Activated naive CD8-positive, alpha-beta T cell treated with anti-CD3 and anti-CD28 coated beads, Interleukin-2, amount 10 ng/mL, durations not matched to agents 7 days and 5 days (primary cell): ENCODE data around the gene RASSF3. TPM values are rescaled to one million over a fixed set of nuclear protein-coding genes. Genes with fewer than 3 reads are reported as not detected.

Experiments used
- ATAC-seq: fragments of 150-1000 bp; cut with Tn5 transposase; one replicate; pipeline ENCODE4 v1.10.0; 2021; ENCODE audit warnings: low read depth, moderate library complexity
- POLR2A ChIA-PET: fragments of 350-600 bp; sonication (Branson Sonifier 250); formaldehyde crosslinking; loops from one replicate; lab custom pipeline; 2021; ENCODE audit warnings: antibody characterized with exemption; lab: Charles Lee
- DNase-seq: peaks from one replicate; pipeline ENCODE4 v3.0.0; 2021
- H3K27ac Mint-ChIP-seq: one replicate; pipeline ENCODE4 v1.8.0; 2022; ENCODE audit warnings: mild to moderate bottlenecking, mixed read lengths
- H3K27me3 Mint-ChIP-seq: one replicate; pipeline ENCODE4 v1.8.0; 2022; ENCODE audit warnings: mild to moderate bottlenecking, moderate library complexity, mixed read lengths
- H3K36me3 Mint-ChIP-seq: one replicate; pipeline ENCODE4 v1.8.0; 2021; ENCODE audit warnings: mild to moderate bottlenecking, mixed read lengths
- H3K4me1 Mint-ChIP-seq: one replicate; pipeline ENCODE4 v1.8.0; 2021; ENCODE audit warnings: mixed read lengths
- H3K4me3 Mint-ChIP-seq: one replicate; pipeline ENCODE4 v1.8.0; 2022; ENCODE audit warnings: mild to moderate bottlenecking, moderate library complexity, mixed read lengths
- H3K9me3 Mint-ChIP-seq: one replicate; pipeline ENCODE4 v1.8.0; 2021; ENCODE audit warnings: mixed read lengths
- microRNA-seq: library from miRNA; unstranded; fragments of <30 nt; microRNA quantifications from one replicate; pipeline ENCODE4 v1.2.0, GENCODE V29; 2022
- total RNA-seq, 2 experiments: library from RNA; stranded (reverse); gene quantifications; one replicate each; pipeline ENCODE4 v1.2.3, GENCODE V29; 2021

The RASSF3 gene
- total RNA-seq, 2 experiments from 2014 or later = 69.5 to 74.1 TPM

- Mint-ChIP-seq H3K27me3 (no peaks in the 10 kb centered on the region), H3K36me3 (peaks cover 52% of the 10 kb centered on the region), H3K27ac (no peak overlapping the region), H3K9me3 (no peaks in the 10 kb centered on the region), H3K4me3 (no peak overlapping the region), H3K4me1 (peaks cover 5% of the 10 kb centered on the region)
- POLR2A ChIA-PET = no interaction called here
- ATAC-seq = no peak
- no peak for DNase-seq
Measured at GRCh38 chr12:64742416-64742815, 132.1 kb downstream of the RASSF3 start.

GRCh38 chr12:64743206-64743605, 132.9 kb downstream of the RASSF3 start:
- Mint-ChIP-seq H3K27me3 (no peaks in the 10 kb centered on the region), H3K4me1 (peaks cover 1% of the 10 kb centered on the region), H3K4me3 (no peak overlapping the region), H3K9me3 (no peaks in the 10 kb centered on the region), H3K27ac (no peak overlapping the region), H3K36me3 (peaks cover 45% of the 10 kb centered on the region)
- POLR2A ChIA-PET = no interaction called here
- ATAC-seq (no peak), DNase-seq (no peak)

GRCh38 chr12:64744422-64745258, 134.3 kb downstream of the RASSF3 start:
- no peak for ATAC-seq
- POLR2A ChIA-PET = no interaction called here
- Mint-ChIP-seq H3K9me3 (no peaks in the 10 kb centered on the region), H3K4me1 (peaks cover 2% of the 10 kb centered on the region), H3K27me3 (no peaks in the 10 kb centered on the region), H3K36me3 (peaks cover 38% of the 10 kb centered on the region), H3K27ac (no peak overlapping the region), H3K4me3 (no peak overlapping the region)
- DNase-seq = no peak

GRCh38 chr12:64745259-64745807, 135.0 kb downstream of the RASSF3 start:
- no peaks in the 10 kb centered on the region for H3K9me3 Mint-ChIP-seq
- no peak overlapping the region for H3K27ac Mint-ChIP-seq
- DNase-seq (no peak), ATAC-seq (no peak)
- peaks cover 36% of the 10 kb centered on the region for H3K36me3 Mint-ChIP-seq
- H3K4me1 Mint-ChIP-seq = peaks cover 2% of the 10 kb centered on the region
- H3K4me3 Mint-ChIP-seq = no peak overlapping the region
- H3K27me3 Mint-ChIP-seq = no peaks in the 10 kb centered on the region
- POLR2A ChIA-PET = no interaction called here

- H3K4me1 Mint-ChIP-seq = peaks cover 2% of the 10 kb centered on the region
- H3K36me3 Mint-ChIP-seq = peaks cover 36% of the 10 kb centered on the region
- no peak overlapping the region for H3K27ac Mint-ChIP-seq
- no peak for DNase-seq
- H3K27me3 Mint-ChIP-seq = no peaks in the 10 kb centered on the region
- ATAC-seq = no peak
- POLR2A ChIA-PET = no interaction called here
- no peaks in the 10 kb centered on the region for H3K9me3 Mint-ChIP-seq
- H3K4me3 Mint-ChIP-seq = no peak overlapping the region
Measured at GRCh38 chr12:64745980-64746379, 135.7 kb downstream of the RASSF3 start.

- peaks cover 31% of the 10 kb centered on the region for H3K36me3 Mint-ChIP-seq
- H3K27ac Mint-ChIP-seq = no peak overlapping the region
- H3K27me3 Mint-ChIP-seq = no peaks in the 10 kb centered on the region
- POLR2A ChIA-PET = no interaction called here
- ATAC-seq (no peak), DNase-seq (no peak)
- no peak overlapping the region for H3K4me3 Mint-ChIP-seq
- no peaks in the 10 kb centered on the region for H3K9me3 Mint-ChIP-seq
- peaks cover 2% of the 10 kb centered on the region for H3K4me1 Mint-ChIP-seq
Measured at GRCh38 chr12:64746663-64747062, 136.4 kb downstream of the RASSF3 start.

Small RNA genes within 50 kb of the gene (microRNA-seq; reads per million reads assigned to microRNA genes)
- not detected for gene MIR548C
- not detected for gene MIR548Z

Other genes with a start within 250 kb of the RASSF3 start
- gene C12orf56, start 219.7 kb upstream of the RASSF3 start, total RNA-seq = not detected
- gene XPOT, start 206.1 kb upstream of the RASSF3 start, total RNA-seq = 100 to 1,000 TPM in 1 of 2 experiments, 10 to 100 TPM in 1; 98.7 to 107 TPM
- gene TBK1, start 158.4 kb upstream of the RASSF3 start, total RNA-seq = 10 to 100 TPM; 25.2 to 29.8 TPM
- 10 to 100 TPM; 28.6 to 32.0 TPM for gene GNS, start 148.9 kb downstream of the RASSF3 start, total RNA-seq
- under 1 TPM; 0.17 to 0.23 TPM for gene TBC1D30, start 214.2 kb downstream of the RASSF3 start, total RNA-seq